GM04503 (cell line): ENCODE data around the gene KRT40.
A peak's percentile ranks its signal among the peaks of the same experiment; 100 is the strongest.
"Not testable (repeated sequence)": the region's sequence is repeated elsewhere in the genome, so short reads cannot be mapped to it uniquely, and the experiment has no call there.

Experiments used
- DNase-seq: peaks from one replicate; pipeline ENCODE4 v3.0.0-alpha.2; 2012; ENCODE audit warnings: low read depth

The KRT40 gene

DNA sequence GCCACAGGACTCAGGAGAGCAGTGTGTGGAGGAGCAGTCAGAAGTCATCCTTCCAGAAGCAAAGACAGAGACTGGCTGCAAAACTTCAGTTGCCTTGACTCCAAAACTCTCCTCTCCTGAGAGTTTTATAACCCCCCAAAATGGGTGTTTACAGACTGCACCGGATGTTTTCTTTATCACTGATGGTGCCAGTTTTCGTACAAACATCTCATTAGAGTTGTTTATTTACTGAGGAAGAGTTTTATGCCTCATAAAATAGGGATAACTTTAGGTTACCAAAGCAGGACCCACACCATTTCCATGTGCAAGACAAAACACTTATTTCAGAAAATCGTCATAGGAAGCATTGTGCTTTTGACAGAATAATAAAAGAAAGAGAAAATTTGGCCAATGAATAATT, at the start of gene KRT40:
TSS of gene KRT40 (minus strand) at position 101 of the 400 bp plus-strand sequence. CDS start at position 48, 53 bp downstream.
- no peak for DNase-seq

DNA sequence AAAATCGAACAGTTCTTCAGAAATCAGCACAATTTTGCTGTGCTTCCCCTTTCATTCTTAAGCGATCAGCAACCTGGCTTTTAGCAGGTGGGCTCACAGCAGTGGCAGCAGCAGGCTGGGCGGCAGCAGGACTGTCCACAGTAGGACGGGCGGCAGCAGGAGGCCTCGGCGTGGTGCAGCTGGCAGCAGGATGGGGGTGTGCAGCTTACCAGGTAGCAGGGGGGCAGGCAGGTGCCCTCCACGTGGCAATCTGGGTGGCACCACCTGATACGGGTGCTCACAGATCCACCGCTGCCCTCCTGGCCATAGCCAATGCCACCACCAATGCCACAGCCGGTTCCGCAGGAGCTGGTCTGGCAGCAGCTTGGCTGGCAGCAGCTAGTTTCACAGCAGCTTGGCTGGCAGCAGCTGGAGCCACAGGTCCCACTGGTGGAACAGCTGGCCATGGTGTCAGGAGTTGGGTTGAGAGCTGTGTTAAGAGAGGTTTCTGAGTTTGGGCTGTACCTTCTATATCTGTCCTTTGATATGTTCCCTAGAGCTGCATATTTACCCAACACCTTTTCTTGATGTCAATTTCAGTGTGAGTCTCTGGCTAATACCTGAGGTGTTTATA, 45.6 kb upstream of the KRT40 start, which contains the start of gene KRTAP1-4:
TSS of gene KRTAP1-4 (minus strand) at position 563 of the 613 bp plus-strand sequence. CDS start at position 446, 117 bp downstream.
- DNase-seq, result no peak

- peak; percentile 95 for DNase-seq
Observed at GRCh38 chr17:41026715-41027471, 42.8 kb upstream of the KRT40 start, which contains the start of gene KRTAP1-5. KRTAP1-5 (minus strand) TSS chr17:41027208; CDS start chr17:41027155, 53 bp downstream.

GRCh38 chr17:41024697-41025096, 40.6 kb upstream of the KRT40 start:
- DNase-seq, result peak; percentile 33

- DNase-seq, result no peak
Observed at GRCh38 chr17:41020336-41020735, 36.2 kb upstream of the KRT40 start.

DNA sequence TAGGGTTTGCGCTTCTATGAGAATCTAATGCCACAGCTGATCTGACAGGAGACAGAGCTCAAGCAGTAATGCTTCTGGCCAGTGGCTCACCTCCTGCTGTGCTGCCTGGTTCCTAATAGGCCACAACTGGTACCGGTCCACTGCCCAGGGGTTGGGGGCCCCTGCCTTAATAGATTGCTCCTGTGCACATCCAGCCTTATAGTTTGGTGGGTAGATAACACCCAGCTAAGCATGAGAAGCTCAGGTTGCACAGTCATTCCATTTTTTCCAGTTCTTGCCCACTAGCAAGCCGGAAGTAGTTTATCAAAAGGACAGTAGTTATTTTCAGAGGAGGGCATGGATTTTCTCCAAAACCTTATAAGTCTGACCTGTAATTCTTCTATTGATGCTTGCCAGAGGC, 35.3 kb upstream of the KRT40 start:
- DNase-seq, result no peak

DNA sequence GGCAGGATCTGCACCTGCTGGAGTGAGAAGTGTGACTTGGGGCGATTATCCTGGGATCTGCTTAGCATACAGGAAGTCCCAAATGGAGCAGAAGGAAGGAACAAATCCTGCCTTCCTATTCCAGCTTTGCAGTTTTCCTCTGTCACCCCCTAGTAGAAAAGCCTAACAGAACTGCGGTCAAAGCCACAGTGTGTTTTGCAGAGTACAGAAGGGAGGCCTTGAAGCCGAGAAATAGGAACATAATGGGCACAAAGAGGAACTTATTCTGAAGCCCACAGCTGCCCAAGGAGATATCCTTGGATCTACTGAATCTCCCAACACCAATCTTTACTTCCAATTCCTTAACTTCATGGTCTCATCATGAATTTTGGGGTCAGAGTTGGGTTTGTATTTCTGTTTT, 34.4 kb upstream of the KRT40 start:
- DNase-seq, result no peak

DNA sequence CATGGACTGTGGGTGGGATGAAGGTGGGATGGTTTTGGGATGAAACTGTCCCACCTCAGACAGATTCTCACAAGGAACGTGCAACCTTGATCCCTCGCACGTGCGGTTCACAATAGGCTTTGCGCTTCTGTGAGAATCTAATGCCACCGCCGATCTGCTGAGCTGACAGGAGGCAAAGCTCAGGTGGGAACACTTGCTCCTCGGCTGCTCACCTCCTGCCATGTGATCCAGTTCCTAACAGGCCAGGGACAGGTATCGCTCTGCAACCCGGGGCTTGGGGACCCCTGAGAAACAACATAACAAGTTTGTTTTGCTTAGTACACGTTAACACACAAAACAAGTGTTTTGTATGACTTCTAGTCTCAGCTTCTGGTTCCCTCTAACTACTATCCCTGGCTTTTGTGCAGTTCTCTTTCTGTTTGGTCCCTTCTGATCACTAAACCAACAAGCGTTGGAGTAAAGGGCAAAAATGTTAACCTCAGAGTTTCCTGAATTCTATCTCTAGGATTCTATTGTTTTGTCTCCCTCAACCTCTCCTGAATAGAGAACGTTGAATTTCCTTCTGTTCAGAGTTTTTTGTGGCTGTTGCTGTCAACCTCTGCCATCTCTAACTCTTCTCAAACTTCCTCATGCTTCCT, 32.6 kb upstream of the KRT40 start:
- no peak for DNase-seq

DNA sequence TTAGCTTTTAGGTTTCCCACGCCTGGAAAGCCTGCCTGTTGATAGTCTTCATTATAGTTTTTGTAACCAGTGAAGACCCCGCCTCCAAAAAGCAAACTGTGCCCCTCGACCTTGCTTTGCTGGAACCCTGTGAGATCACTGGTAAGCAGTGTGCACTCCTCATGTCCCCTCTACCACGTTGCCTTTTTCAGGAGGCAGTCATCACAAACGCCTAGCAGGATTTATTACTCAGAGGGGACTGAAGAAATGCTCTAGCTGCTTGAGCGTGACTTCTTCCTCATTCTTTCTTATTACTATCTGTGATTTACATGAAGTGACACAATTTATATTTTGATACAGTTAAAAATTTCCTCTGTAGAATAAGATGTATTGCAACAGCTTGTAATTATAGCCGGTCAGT, 31.3 kb upstream of the KRT40 start:
- no peak for DNase-seq

DNA sequence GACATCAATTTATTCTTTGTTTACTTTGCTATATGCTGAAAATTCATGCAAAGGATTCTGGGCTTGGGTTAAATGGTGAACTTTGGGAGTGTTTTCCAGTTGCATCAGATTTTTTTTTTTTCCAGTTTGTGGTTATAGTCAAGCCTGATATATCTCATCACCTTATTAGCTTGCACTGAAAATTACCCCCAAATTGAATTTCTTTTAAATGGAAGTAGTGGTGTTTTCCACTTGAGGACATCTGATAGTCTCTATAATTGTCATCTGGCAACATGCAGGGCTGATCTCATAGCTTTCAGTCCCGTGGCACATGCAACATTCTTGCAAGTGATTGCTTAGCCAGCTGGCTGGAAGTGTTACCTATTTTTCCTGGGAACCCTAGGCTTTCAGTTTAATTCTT, 29.5 kb upstream of the KRT40 start:
- peak; percentile 29 for DNase-seq

GRCh38 chr17:41013181-41013580, 29.1 kb upstream of the KRT40 start:
- DNase-seq, result peak; percentile 42

GRCh38 chr17:41012326-41013120, 28.4 kb upstream of the KRT40 start:
- DNase-seq, result no peak

GRCh38 chr17:41010441-41010840, 26.3 kb upstream of the KRT40 start:
- DNase-seq, result no peak

DNA sequence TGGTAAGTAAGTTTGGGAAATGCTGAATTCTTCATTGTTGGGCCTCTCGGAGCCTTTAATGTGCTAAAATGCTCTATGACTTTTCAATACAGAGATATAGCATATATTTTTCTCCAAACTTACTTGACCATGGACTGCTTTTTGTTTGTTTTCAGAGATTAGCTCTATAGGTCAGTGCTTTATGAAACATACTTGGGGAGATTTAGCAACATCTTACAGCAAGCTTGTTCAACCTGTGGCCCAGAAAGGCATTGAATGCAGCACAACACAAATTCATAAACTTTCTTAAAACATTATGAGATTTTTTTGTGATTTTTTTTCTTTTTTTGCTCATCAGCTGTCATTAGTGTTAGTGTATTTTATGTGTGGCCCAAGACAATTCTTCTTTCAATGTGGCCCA, 25.8 kb upstream of the KRT40 start:
- no peak for DNase-seq

- no peak for DNase-seq
Observed at GRCh38 chr17:41009301-41009760, 25.2 kb upstream of the KRT40 start.

DNA sequence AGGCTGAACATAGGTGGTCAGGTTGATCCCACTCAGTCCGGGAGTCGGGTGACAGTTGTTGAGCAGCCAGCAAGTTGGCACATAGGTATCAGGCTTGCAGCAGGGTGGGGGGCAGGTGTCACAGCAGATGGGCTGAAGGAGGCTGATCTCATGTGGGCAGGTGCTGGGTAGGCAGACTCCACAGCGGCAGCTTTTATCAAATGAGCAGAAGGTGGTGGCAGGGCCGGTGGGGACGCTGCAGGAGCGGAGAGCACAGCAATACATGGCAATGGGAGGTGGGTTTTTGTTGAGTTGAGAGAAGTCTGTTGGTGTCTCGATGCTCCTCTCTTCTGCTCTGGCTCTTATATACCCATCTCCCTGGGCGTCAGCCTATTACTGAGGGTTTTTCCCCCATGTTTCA, 24.7 kb upstream of the KRT40 start, which contains the start of gene KRTAP3-1:
TSS of gene KRTAP3-1 (minus strand) at position 318 of the 400 bp plus-strand sequence. CDS start at position 264, 54 bp downstream.
- no peak for DNase-seq

DNA sequence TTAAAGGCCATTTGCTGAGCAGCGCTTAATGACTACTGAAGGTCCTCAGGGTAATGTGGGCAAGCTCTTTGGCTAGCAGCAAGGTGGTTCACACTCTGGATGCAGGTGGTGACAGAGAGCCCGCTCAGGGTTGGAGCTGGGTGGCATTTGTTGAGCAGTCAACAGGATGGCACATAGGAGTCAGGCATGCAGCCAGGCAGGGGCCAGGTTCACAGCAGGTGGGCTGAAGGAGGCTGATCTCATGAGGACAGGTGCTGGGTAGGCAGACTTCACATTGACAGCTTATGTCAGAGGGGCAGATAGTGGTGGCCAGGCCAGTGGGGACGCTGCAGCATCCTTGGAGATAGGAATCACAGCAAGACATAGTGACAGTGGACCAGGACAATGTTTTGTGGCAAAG, 20.3 kb upstream of the KRT40 start:
- no peak for DNase-seq

GRCh38 chr17:41003926-41004325, 19.8 kb upstream of the KRT40 start:
- no peak for DNase-seq

GRCh38 chr17:41002814-41003213, 18.7 kb upstream of the KRT40 start:
- DNase-seq, result no peak

DNA sequence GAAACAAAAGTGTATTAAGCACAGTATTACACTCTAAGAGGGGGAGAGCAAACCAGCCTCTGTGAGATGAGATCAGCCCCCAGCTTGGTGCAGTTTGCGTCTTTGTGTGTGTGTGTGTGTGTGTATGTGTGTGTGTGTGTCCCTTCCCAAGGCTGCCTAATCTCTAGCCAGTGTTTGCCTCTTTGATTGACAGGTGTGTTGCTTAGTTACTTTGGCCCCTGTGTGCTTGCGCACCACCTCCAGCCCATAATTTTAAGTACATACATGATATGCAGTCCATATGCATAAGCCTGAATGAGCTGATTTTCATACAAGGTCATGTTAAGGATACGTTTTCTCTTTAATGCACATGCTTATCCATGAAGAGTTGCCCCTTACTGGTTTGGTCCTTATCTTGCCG, 17.7 kb upstream of the KRT40 start:
- DNase-seq, result no peak

GRCh38 chr17:40999563-40999962, 15.4 kb upstream of the KRT40 start, which contains the start of gene KRTAP3-2:
KRTAP3-2 (minus strand) TSS chr17:40999906; CDS start chr17:40999853, 53 bp downstream.
- not testable (repeated sequence) for DNase-seq

GRCh38 chr17:40997361-40997760, 13.2 kb upstream of the KRT40 start:
- DNase-seq, result no peak
